ENCODE measurements around the gene LRRC9. TPM values are rescaled to one million over a fixed set of nuclear protein-coding genes. Genes with fewer than 3 reads are reported as not detected.

LRRC9 gene
- total RNA-seq, 1 experiment from 2014 or later, result not detected

- CTCF ChIA-PET, result interaction anchor here (0.5 to 1.0 kb wide), 5 partner anchors 12 to 515 kb away, joined by 3 to 6 read pairs (median 3); no protein-coding TSS in a partner anchor
These were observed 171.9 kb downstream of the LRRC9 start, which contains the start of gene PCNX4 for GRCh38 chr14:60091550-60092525. Gene PCNX4 (plus strand): TSS chr14:60091923. CDS start chr14:60107639, 15,716 bp downstream.

GRCh38 chr14:60092526-60092920 lies 172.6 kb downstream of the LRRC9 start:
- Histone ChIP-seq H2AFZ (ENCODE audit: low read length) (peak overlapping the region; percentile 95), H4K20me1 (ENCODE audit: low read length) (peaks cover 17% of the 10 kb centered on the region), H3K9me2 (replicated peaks; ENCODE audit: low read length) (no peaks in the 10 kb centered on the region), H3K4me1 (ENCODE audit: insufficient read depth, low read length) (peaks cover 42% of the 10 kb centered on the region), H3K27ac (ENCODE audit: low read length) (peak overlapping the region; percentile 85), H3K9me3 (ENCODE audit: low read length) (no peaks in the 10 kb centered on the region), H3K79me2 (ENCODE audit: low read length) (peaks cover 54% of the 10 kb centered on the region), H3K36me3 (ENCODE audit: low read depth, low read length) (peaks cover 6% of the 10 kb centered on the region; the same call in 1 of the 2 replicates), H3K4me3 (ENCODE audit: low read length) (peak overlapping the region; percentile 76), H3F3A (ENCODE audit: low read length, unreplicated experiment) (no peaks in the 10 kb centered on the region), H3K27me3 (ENCODE audit: low read length) (no peaks in the 10 kb centered on the region), H3K4me2 (ENCODE audit: low read length) (peak overlapping the region; percentile 85), H3K9ac (ENCODE audit: low read length) (peak overlapping the region; percentile 86)
- intact Hi-C loops (cut with micrococcal nuclease), result loop anchor here (1.0 kb wide), 3 partner anchors 59 to 127 kb away; partner anchors contain the start of gene DHRS7
- POLR2A ChIA-PET (ENCODE audit: unreplicated experiment), result interaction anchor here (0.6 to 1.4 kb wide), 7 partner anchors 9 to 156 kb away, joined by 3 to 23 read pairs (median 6); partner anchors contain the start of genes DHRS7 and PPM1A
- TF ChIP-seq EZH2phosphoT487 (IDR thresholded peaks at IDR 0.05; ENCODE audit: borderline replicate concordance, low read length), result no peak
- no peak for TF ChIP-seq CTCF (conservative IDR thresholded peaks at IDR 0.05; ENCODE audit: low read depth, low read length)
- no peak for TF ChIP-seq EZH2 (IDR thresholded peaks at IDR 0.05; ENCODE audit: low read length, unreplicated experiment)
- peak; percentile 5 for ATAC-seq
- CTCF ChIA-PET, result interaction anchor here (0.5 to 1.0 kb wide), 4 partner anchors 13 to 515 kb away, joined by 3 to 6 read pairs (median 4); no protein-coding TSS in a partner anchor
- BruUV-seq (replicated peaks), result TSS peak; percentile 42
- peak; percentile 65 for DNase-seq

More at GRCh38 chr14:60091550-60092525, 171.9 kb downstream of the LRRC9 start, which contains the start of gene PCNX4:
- no peaks in the 10 kb centered on the region for H3F3A ChIP-seq (ENCODE audit: low read length, unreplicated experiment)
- no peaks in the 10 kb centered on the region for H3K9me3 ChIP-seq (ENCODE audit: low read length)
- peaks cover 42% of the 10 kb centered on the region for H3K4me1 ChIP-seq (ENCODE audit: insufficient read depth, low read length)
- peaks cover 17% of the 10 kb centered on the region for H4K20me1 ChIP-seq (ENCODE audit: low read length)
- peak within 1 kb of the TSS; percentile 86 for H3K9ac ChIP-seq (ENCODE audit: low read length)
- H3K27me3 ChIP-seq (ENCODE audit: low read length), result no peaks in the 10 kb centered on the region
- H3K4me3 ChIP-seq (ENCODE audit: low read length), result peak within 1 kb of the TSS; percentile 76
- intact Hi-C loops (cut with micrococcal nuclease), result loop anchor here (1.0 kb wide), 7 partner anchors 28 to 157 kb away; partner anchors contain the start of genes DHRS7 and PPM1A
- H3K36me3 ChIP-seq (ENCODE audit: low read depth, low read length), result no peaks in the 10 kb centered on the region; the same call in 1 of the 2 replicates
- TF ChIP-seq EZH2 (IDR thresholded peaks at IDR 0.05; ENCODE audit: low read length, unreplicated experiment) (no peak), EZH2phosphoT487 (IDR thresholded peaks at IDR 0.05; ENCODE audit: borderline replicate concordance, low read length) (no peak), CTCF (conservative IDR thresholded peaks at IDR 0.05; ENCODE audit: low read depth, low read length) (no peak)
- BruUV-seq (replicated peaks), result TSS peak; percentile 91
- H2AFZ ChIP-seq (ENCODE audit: low read length), result peak within 1 kb of the TSS; percentile 95
- H3K79me2 ChIP-seq (ENCODE audit: low read length), result peaks cover 47% of the 10 kb centered on the region
- POLR2A ChIA-PET (ENCODE audit: unreplicated experiment), result interaction anchor here (0.6 to 1.4 kb wide), 10 partner anchors 10 to 555 kb away, joined by 3 to 23 read pairs (median 5); partner anchors contain the start of genes DHRS7 and PPM1A
- no peaks in the 10 kb centered on the region for H3K9me2 ChIP-seq (replicated peaks; ENCODE audit: low read length)
- DNase-seq (peak; percentile 100), ATAC-seq (peak; percentile 93)
- H3K27ac ChIP-seq (ENCODE audit: low read length), result peak within 1 kb of the TSS; percentile 85
- H3K4me2 ChIP-seq (ENCODE audit: low read length), result peak within 1 kb of the TSS; percentile 85

Data from PC-3 (cell line).